Keratinocyte (primary cell): ENCODE measurements around the gene PRXL2A.

Experiments used
- CTCF ChIP-seq, 3 experiments: IDR thresholded peaks in 1 of 3; conservative IDR thresholded peaks in 1 of 3; optimal IDR thresholded peaks in 1 of 3; 2 replicates in 2 of 3; 3 replicates in 1 of 3; pipeline versions ENCODE3 to v1.5.1; 2011; ENCODE audit warnings: low read length in 3 of 3, mild to moderate bottlenecking in 3 of 3, moderate library complexity in 2 of 3, control low read depth in 1 of 3, inconsistent platforms in 1 of 3; ENCODE audit not compliant: insufficient read depth in 2 of 3; ENCODE audit errors: extremely low read depth in 1 of 3
- EZH2 ChIP-seq: IDR thresholded peaks from one replicate; pipeline ENCODE4 v1.6.1; 2012; ENCODE audit warnings: inconsistent platforms, mild to moderate bottlenecking, low read length, moderate library complexity

GRCh38 chr10:80416479-80417098 is 8.2 kb downstream of the PRXL2A start:
- no peak for TF ChIP-seq CTCF (optimal IDR thresholded peaks at IDR 0.05 in 1 of 3, IDR thresholded peaks at IDR 0.05 in 1 of 3, conservative IDR thresholded peaks at IDR 0.05 in 1 of 3; ENCODE audit: extremely low read depth in 1 of 3, insufficient read depth in 2 of 3, low read length in 3 of 3)
- no peak for TF ChIP-seq EZH2
